MM.1S (cell line): ENCODE data around the gene SH2D4B.

Experiments used
- CTCF ChIP-seq: fragments of 300-600 bp; sonication (generic); IDR thresholded peaks from 2 replicates; pipeline ENCODE4 v1.5.1; 2016; ENCODE audit warnings: antibody characterized with exemption, low read length, mixed read lengths
- EZH2 ChIP-seq: fragments of 300-600 bp; sonication (generic); optimal IDR thresholded peaks from 2 replicates; pipeline ENCODE3; 2017; ENCODE audit warnings: low read depth, mild to moderate bottlenecking, antibody characterized with exemption, low read length, mixed read lengths
- EZH2phosphoT487 ChIP-seq: fragments of 300-600 bp; sonication (generic); IDR thresholded peaks from 2 replicates; pipeline ENCODE4 v1.6.1; 2018; ENCODE audit warnings: antibody characterized with exemption, low read length

- TF ChIP-seq EZH2phosphoT487 (no peak), CTCF (no peak), EZH2 (no peak)
Measured at GRCh38 chr10:80647173-80647833, 109.6 kb downstream of the SH2D4B start.
